Measurements from ENCODE around the gene CUX1.

DNA sequence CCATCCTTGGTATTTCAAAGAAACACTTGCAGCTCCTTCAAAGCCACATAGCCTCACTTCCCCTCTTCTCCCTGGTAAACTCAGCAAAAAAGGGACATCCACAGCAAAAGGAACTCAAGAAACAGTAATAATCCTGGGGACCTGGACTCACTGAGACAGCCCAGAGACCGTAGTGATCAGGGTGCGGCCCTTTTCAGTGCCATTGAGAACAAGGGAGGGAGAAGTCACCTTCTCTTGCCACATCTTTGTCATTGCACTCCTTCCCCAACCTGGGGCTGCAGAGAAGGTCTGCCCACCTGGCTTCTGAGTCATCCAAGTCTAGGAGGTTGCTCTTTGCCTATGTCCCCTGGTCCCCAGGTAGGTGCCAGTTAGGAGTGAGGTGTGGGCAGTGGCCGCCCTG lies 375.4 kb downstream of the CUX1 start:
- TF ChIP-seq, protein P1, sequence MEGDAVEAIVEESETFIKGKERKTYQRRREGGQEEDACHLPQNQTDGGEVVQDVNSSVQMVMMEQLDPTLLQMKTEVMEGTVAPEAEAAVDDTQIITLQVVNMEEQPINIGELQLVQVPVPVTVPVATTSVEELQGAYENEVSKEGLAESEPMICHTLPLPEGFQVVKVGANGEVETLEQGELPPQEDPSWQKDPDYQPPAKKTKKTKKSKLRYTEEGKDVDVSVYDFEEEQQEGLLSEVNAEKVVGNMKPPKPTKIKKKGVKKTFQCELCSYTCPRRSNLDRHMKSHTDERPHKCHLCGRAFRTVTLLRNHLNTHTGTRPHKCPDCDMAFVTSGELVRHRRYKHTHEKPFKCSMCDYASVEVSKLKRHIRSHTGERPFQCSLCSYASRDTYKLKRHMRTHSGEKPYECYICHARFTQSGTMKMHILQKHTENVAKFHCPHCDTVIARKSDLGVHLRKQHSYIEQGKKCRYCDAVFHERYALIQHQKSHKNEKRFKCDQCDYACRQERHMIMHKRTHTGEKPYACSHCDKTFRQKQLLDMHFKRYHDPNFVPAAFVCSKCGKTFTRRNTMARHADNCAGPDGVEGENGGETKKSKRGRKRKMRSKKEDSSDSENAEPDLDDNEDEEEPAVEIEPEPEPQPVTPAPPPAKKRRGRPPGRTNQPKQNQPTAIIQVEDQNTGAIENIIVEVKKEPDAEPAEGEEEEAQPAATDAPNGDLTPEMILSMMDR (IDR thresholded peaks at IDR 0.05), result no peak
- no peak for TF ChIP-seq EZH2 (IDR thresholded peaks at IDR 0.05; ENCODE audit: borderline replicate concordance, insufficient read depth, low read depth, low read length, poor library complexity, severe bottlenecking)
